ENCODE measurements around the gene TTC7B. TPM values are rescaled to one million over a fixed set of nuclear protein-coding genes. Genes with fewer than 3 reads are reported as not detected.

The TTC7B gene
- polyA plus RNA-seq, 1 donor from 2014 or later: 19.9 TPM

DNA sequence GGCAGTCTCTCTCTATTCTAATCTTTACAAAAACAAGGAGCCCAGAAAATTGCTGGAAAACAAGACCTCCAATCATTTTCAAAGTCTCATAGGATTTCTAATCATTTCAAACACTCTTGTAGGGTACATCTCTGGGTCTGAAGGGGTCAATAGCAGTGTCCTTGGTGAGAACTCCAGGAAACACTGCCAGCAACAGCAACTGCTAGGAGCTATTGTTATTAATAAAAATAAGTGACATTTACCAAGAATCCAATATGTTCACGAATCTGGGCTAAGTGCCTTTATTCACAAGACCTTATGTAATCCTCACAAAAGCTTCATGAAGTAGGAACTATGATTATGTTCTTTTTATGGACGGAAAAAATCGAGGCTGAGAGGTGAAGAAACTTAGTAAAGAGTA is 72.8 kb downstream of the TTC7B start:
- H3K36me3 ChIP-seq (ENCODE audit: insufficient read depth, low read length): no peaks in the 10 kb centered on the region
- H4K20me1 ChIP-seq (ENCODE audit: insufficient read depth): no peaks in the 10 kb centered on the region

DNA sequence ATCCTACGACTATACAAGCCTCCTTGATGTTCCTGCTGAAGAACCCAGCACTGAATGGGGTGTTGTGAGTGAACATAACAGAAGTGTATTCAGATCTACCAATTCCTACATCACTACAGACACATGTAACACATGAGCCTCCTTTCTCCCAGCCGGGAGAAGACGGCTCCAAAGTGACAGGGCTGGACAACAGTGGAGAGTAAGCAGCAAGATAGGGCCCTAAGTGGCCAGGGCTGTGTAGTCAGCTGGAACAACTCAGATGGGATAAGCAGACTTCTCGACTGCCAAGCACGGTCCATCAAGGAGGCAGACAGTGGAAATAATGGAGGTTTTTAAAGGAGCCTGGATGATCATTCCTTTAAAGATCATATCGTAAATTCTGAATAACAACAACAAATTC is 73.5 kb downstream of the TTC7B start:
- H2AFZ ChIP-seq (ENCODE audit: low read depth, low read length): no peak overlapping the region

More for the DNA sequence above, 72.8 kb downstream of the TTC7B start:
- no peaks in the 10 kb centered on the region for H3F3A ChIP-seq (ENCODE audit: insufficient read depth, low read length, poor library complexity, severe bottlenecking)
- H3K27ac ChIP-seq (ENCODE audit: low read length): no peak overlapping the region
- no peak for TF ChIP-seq POLR2AphosphoS5 (IDR thresholded peaks at IDR 0.05)
- no peak for TF ChIP-seq EZH2 (IDR thresholded peaks at IDR 0.05; ENCODE audit: borderline replicate concordance, insufficient read depth, low read length, poor library complexity, severe bottlenecking)
- TF ChIP-seq, protein P1, sequence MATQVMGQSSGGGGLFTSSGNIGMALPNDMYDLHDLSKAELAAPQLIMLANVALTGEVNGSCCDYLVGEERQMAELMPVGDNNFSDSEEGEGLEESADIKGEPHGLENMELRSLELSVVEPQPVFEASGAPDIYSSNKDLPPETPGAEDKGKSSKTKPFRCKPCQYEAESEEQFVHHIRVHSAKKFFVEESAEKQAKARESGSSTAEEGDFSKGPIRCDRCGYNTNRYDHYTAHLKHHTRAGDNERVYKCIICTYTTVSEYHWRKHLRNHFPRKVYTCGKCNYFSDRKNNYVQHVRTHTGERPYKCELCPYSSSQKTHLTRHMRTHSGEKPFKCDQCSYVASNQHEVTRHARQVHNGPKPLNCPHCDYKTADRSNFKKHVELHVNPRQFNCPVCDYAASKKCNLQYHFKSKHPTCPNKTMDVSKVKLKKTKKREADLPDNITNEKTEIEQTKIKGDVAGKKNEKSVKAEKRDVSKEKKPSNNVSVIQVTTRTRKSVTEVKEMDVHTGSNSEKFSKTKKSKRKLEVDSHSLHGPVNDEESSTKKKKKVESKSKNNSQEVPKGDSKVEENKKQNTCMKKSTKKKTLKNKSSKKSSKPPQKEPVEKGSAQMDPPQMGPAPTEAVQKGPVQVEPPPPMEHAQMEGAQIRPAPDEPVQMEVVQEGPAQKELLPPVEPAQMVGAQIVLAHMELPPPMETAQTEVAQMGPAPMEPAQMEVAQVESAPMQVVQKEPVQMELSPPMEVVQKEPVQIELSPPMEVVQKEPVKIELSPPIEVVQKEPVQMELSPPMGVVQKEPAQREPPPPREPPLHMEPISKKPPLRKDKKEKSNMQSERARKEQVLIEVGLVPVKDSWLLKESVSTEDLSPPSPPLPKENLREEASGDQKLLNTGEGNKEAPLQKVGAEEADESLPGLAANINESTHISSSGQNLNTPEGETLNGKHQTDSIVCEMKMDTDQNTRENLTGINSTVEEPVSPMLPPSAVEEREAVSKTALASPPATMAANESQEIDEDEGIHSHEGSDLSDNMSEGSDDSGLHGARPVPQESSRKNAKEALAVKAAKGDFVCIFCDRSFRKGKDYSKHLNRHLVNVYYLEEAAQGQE (IDR thresholded peaks at IDR 0.05; ENCODE audit: borderline replicate concordance): no peak
- TF ChIP-seq TAF1 (IDR thresholded peaks at IDR 0.05; ENCODE audit: low read depth): no peak
- TF ChIP-seq EP300 (conservative IDR thresholded peaks at IDR 0.05; ENCODE audit: poor library complexity, severe bottlenecking): no peak
- no peak for TF ChIP-seq SMC3 (conservative IDR thresholded peaks at IDR 0.05; ENCODE audit: poor library complexity)
- TF ChIP-seq MXI1 (conservative IDR thresholded peaks at IDR 0.05; ENCODE audit: poor library complexity, severe bottlenecking): no peak
- TF ChIP-seq, protein P2, sequence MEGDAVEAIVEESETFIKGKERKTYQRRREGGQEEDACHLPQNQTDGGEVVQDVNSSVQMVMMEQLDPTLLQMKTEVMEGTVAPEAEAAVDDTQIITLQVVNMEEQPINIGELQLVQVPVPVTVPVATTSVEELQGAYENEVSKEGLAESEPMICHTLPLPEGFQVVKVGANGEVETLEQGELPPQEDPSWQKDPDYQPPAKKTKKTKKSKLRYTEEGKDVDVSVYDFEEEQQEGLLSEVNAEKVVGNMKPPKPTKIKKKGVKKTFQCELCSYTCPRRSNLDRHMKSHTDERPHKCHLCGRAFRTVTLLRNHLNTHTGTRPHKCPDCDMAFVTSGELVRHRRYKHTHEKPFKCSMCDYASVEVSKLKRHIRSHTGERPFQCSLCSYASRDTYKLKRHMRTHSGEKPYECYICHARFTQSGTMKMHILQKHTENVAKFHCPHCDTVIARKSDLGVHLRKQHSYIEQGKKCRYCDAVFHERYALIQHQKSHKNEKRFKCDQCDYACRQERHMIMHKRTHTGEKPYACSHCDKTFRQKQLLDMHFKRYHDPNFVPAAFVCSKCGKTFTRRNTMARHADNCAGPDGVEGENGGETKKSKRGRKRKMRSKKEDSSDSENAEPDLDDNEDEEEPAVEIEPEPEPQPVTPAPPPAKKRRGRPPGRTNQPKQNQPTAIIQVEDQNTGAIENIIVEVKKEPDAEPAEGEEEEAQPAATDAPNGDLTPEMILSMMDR (IDR thresholded peaks at IDR 0.05; ENCODE audit: poor library complexity, severe bottlenecking): no peak
- TF ChIP-seq RAD21 (conservative IDR thresholded peaks at IDR 0.05): no peak
- H3K9me3 ChIP-seq (ENCODE audit: low read length): no peaks in the 10 kb centered on the region
- H2AFZ ChIP-seq (ENCODE audit: low read depth, low read length): no peak overlapping the region
- no peak overlapping the region for H3K4me2 ChIP-seq (ENCODE audit: low read length)
- H3K9ac ChIP-seq (ENCODE audit: low read length): no peak overlapping the region
- H3K4me3 ChIP-seq (ENCODE audit: low read length): no peak overlapping the region
- no peaks in the 10 kb centered on the region for H3K79me2 ChIP-seq (replicated peaks; ENCODE audit: insufficient read depth, low read length)
- no peaks in the 10 kb centered on the region for H3K9me2 ChIP-seq (ENCODE audit: insufficient read depth, low read length)
- no peaks in the 10 kb centered on the region for H3K27me3 ChIP-seq (ENCODE audit: insufficient read depth, low read depth, low read length)

More for the DNA sequence above, 73.5 kb downstream of the TTC7B start:
- H4K20me1 ChIP-seq (ENCODE audit: insufficient read depth): no peaks in the 10 kb centered on the region
- TF ChIP-seq MXI1 (conservative IDR thresholded peaks at IDR 0.05; ENCODE audit: poor library complexity, severe bottlenecking): no peak
- no peak for TF ChIP-seq TAF1 (IDR thresholded peaks at IDR 0.05; ENCODE audit: low read depth)
- no peak for TF ChIP-seq SMC3 (conservative IDR thresholded peaks at IDR 0.05; ENCODE audit: poor library complexity)
- no peak for TF ChIP-seq EP300 (conservative IDR thresholded peaks at IDR 0.05; ENCODE audit: poor library complexity, severe bottlenecking)
- TF ChIP-seq, protein P2 (IDR thresholded peaks at IDR 0.05; ENCODE audit: poor library complexity, severe bottlenecking): no peak
- TF ChIP-seq EZH2 (IDR thresholded peaks at IDR 0.05; ENCODE audit: borderline replicate concordance, insufficient read depth, low read length, poor library complexity, severe bottlenecking): no peak
- no peak for TF ChIP-seq POLR2AphosphoS5 (IDR thresholded peaks at IDR 0.05)
- TF ChIP-seq, protein P1 (IDR thresholded peaks at IDR 0.05; ENCODE audit: borderline replicate concordance): no peak
- TF ChIP-seq RAD21 (conservative IDR thresholded peaks at IDR 0.05): no peak
- no peaks in the 10 kb centered on the region for H3K79me2 ChIP-seq (replicated peaks; ENCODE audit: insufficient read depth, low read length)
- no peak overlapping the region for H3K27ac ChIP-seq (ENCODE audit: low read length)
- H3K4me3 ChIP-seq (ENCODE audit: low read length): no peak overlapping the region
- H3K9me3 ChIP-seq (ENCODE audit: low read length): no peaks in the 10 kb centered on the region
- no peak overlapping the region for H3K9ac ChIP-seq (ENCODE audit: low read length)
- H3K4me2 ChIP-seq (ENCODE audit: low read length): no peak overlapping the region
- H3K36me3 ChIP-seq (ENCODE audit: insufficient read depth, low read length): no peaks in the 10 kb centered on the region
- no peaks in the 10 kb centered on the region for H3K9me2 ChIP-seq (ENCODE audit: insufficient read depth, low read length)
- H3K27me3 ChIP-seq (ENCODE audit: insufficient read depth, low read depth, low read length): no peaks in the 10 kb centered on the region
- no peaks in the 10 kb centered on the region for H3F3A ChIP-seq (ENCODE audit: insufficient read depth, low read length, poor library complexity, severe bottlenecking)
